ENCODE data around the gene SPART. TPM values are rescaled to one million over a fixed set of nuclear protein-coding genes. Genes with fewer than 3 reads are reported as not detected.

The SPART gene
- total RNA-seq, 1 donor from 2014 or later, result 27.4 TPM

- H3K9me3 ChIP-seq, result no peaks in the 10 kb centered on the region
- no peaks in the 10 kb centered on the region for H3K4me1 ChIP-seq
- H3K36me3 ChIP-seq, result no peaks in the 10 kb centered on the region
- no peak overlapping the region for H3K4me3 ChIP-seq
- no peak overlapping the region for H3K27ac ChIP-seq
- DNase-seq (ENCODE audit: low spot score in 2 of 2), result no peak
- intact Hi-C loops (cut with DNase I), result no loop called here
- TF ChIP-seq CTCF (IDR thresholded peaks at IDR 0.05), result no peak
- no peaks in the 10 kb centered on the region for H3K27me3 ChIP-seq
Observed at GRCh38 chr13:36363366-36363863, 17.2 kb upstream of the SPART start.

DNA sequence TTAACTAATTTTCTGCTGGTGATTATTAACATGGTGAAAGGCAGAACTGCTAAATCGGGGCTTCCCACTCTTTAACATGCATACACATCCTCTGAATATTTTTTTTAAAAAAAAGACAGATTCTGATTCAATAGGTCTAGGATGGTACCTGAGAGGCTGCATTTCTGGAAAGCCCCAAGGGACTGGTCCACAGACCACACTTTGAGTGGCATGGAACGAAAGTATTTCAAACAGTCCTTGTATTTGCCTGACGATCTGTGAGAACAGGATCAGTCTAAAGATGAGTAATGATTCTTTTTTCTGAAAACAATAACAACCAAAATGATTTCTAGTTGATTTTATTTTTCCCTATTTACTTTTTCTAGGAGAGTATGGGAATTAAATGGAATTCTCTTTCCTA lies 16.7 kb upstream of the SPART start:
- no peak overlapping the region for H3K27ac ChIP-seq
- intact Hi-C loops (cut with DNase I), result no loop called here
- no peak for TF ChIP-seq CTCF (IDR thresholded peaks at IDR 0.05)
- H3K9me3 ChIP-seq, result no peaks in the 10 kb centered on the region
- no peaks in the 10 kb centered on the region for H3K36me3 ChIP-seq
- DNase-seq (ENCODE audit: low spot score in 2 of 2), result no peak
- H3K4me3 ChIP-seq, result no peak overlapping the region
- no peaks in the 10 kb centered on the region for H3K4me1 ChIP-seq
- no peaks in the 10 kb centered on the region for H3K27me3 ChIP-seq

DNA sequence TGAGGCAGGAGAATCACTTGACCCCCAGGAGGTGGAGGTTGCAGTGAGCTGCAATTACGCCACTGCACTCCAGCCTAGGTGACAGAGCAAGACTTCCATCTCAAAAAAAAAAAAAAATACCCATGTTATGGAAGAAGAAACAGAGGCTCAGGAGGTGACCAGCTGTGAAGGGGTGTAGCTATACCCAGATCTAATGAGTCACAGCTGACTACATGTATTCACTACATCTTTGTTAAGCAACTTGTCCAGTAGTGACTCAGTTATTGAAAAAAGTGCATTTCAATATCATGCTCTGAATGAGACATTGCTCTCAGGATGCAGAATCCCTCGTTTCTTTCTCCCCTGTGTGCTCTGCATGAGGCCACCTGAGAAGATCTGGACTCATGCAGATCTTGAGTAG lies 16.1 kb upstream of the SPART start:
- peaks cover 0 to 2% of the 10 kb centered on the region in 2 donors for H3K4me1 ChIP-seq
- intact Hi-C loops (cut with DNase I), result no loop called here
- DNase-seq (ENCODE audit: low spot score in 2 of 2), result no peak
- no peaks in the 10 kb centered on the region for H3K9me3 ChIP-seq
- H3K36me3 ChIP-seq, result no peaks in the 10 kb centered on the region
- TF ChIP-seq CTCF (IDR thresholded peaks at IDR 0.05), result no peak
- no peak overlapping the region for H3K4me3 ChIP-seq
- H3K27ac ChIP-seq, result no peak overlapping the region
- H3K27me3 ChIP-seq, result no peaks in the 10 kb centered on the region

DNA sequence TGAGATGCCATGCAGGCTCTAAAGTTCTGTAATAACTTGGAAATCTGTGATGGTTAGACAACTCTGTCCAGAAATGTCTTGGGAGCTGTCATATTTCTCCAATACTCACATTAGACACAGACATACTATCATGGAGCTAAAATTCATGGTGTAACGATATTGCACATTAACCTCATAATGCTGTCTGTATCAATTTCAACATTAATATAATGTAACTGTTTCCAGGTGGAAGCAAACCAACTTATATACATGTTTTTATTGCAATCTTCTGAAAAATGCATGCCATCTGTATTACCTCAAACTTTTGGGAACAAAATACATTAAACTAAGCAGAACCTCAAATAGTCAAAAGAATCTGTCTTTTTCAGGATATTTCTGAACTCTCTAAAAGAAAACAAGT lies 14.7 kb upstream of the SPART start:
- Histone ChIP-seq H3K27ac (no peak overlapping the region), H3K4me3 (no peak overlapping the region), H3K36me3 (no peaks in the 10 kb centered on the region), H3K27me3 (no peaks in the 10 kb centered on the region), H3K4me1 (peaks cover 0 to 3% of the 10 kb centered on the region in 2 donors), H3K9me3 (no peaks in the 10 kb centered on the region)
- intact Hi-C loops (cut with DNase I), result no loop called here
- no peak for DNase-seq (ENCODE audit: low spot score in 2 of 2)
- TF ChIP-seq CTCF (IDR thresholded peaks at IDR 0.05), result no peak

GRCh38 chr13:36359301-36359950 lies 13.2 kb upstream of the SPART start:
- DNase-seq (ENCODE audit: low spot score in 2 of 2), result no peak
- intact Hi-C loops (cut with DNase I), result no loop called here
- TF ChIP-seq CTCF (IDR thresholded peaks at IDR 0.05), result no peak
- Histone ChIP-seq H3K36me3 (no peaks in the 10 kb centered on the region), H3K9me3 (no peaks in the 10 kb centered on the region), H3K27ac (no peak overlapping the region), H3K4me1 (peaks cover 0 to 3% of the 10 kb centered on the region in 2 donors), H3K4me3 (no peak overlapping the region), H3K27me3 (no peaks in the 10 kb centered on the region)
